GM21515 (cell line): ENCODE measurements around the gene GPC6.
"Not testable (repeated sequence)": the region's sequence is repeated elsewhere in the genome, so short reads cannot be mapped to it uniquely, and the experiment has no call there.

Source experiments
- ATAC-seq: cut with Tn5 transposase; IDR thresholded peaks from one replicate; pipeline ENCODE4 v1.9.1; 2021; ENCODE audit not compliant: unreplicated experiment

The GPC6 gene

GRCh38 chr13:93422980-93423543, 196.5 kb downstream of the GPC6 start:
- no peak for ATAC-seq

- no peak for ATAC-seq
Measured at GRCh38 chr13:93425411-93425810, 198.8 kb downstream of the GPC6 start.

GRCh38 chr13:93430381-93430780, 203.8 kb downstream of the GPC6 start:
- ATAC-seq: no peak

- ATAC-seq: no peak
Measured at GRCh38 chr13:93435651-93436050, 209.0 kb downstream of the GPC6 start.

GRCh38 chr13:93437081-93437480, 210.5 kb downstream of the GPC6 start:
- no peak for ATAC-seq

- ATAC-seq: no peak
Measured at GRCh38 chr13:93446238-93446637, 219.6 kb downstream of the GPC6 start.

GRCh38 chr13:93450191-93450621, 223.6 kb downstream of the GPC6 start:
- no peak for ATAC-seq

- ATAC-seq: no peak
Measured at GRCh38 chr13:93450761-93451160, 224.2 kb downstream of the GPC6 start.

GRCh38 chr13:93454676-93455235, 228.1 kb downstream of the GPC6 start:
- not testable (repeated sequence) for ATAC-seq

GRCh38 chr13:93455861-93456260, 229.3 kb downstream of the GPC6 start:
- no peak for ATAC-seq

- no peak for ATAC-seq
Measured at GRCh38 chr13:93460005-93460404, 233.4 kb downstream of the GPC6 start.

- ATAC-seq: no peak
Measured at GRCh38 chr13:93462151-93462550, 235.5 kb downstream of the GPC6 start.

GRCh38 chr13:93466502-93467036, 240.0 kb downstream of the GPC6 start:
- ATAC-seq: no peak

- ATAC-seq: no peak
Measured at GRCh38 chr13:93467175-93467574, 240.6 kb downstream of the GPC6 start.

GRCh38 chr13:93468433-93468832, 241.8 kb downstream of the GPC6 start:
- ATAC-seq: no peak

GRCh38 chr13:93472296-93472695, 245.7 kb downstream of the GPC6 start:
- no peak for ATAC-seq

- ATAC-seq: no peak
Measured at GRCh38 chr13:93472814-93473296, 246.2 kb downstream of the GPC6 start.

- ATAC-seq: no peak
Measured at GRCh38 chr13:93473441-93474270, 247.0 kb downstream of the GPC6 start.

GRCh38 chr13:93476175-93476574, 249.6 kb downstream of the GPC6 start:
- ATAC-seq: no peak

- no peak for ATAC-seq
Measured at GRCh38 chr13:93477238-93477637, 250.6 kb downstream of the GPC6 start.

- ATAC-seq: no peak
Measured at GRCh38 chr13:93480553-93481106, 254.0 kb downstream of the GPC6 start.
